Measurements from ENCODE around the gene TMEM163.

The TMEM163 gene

DNA sequence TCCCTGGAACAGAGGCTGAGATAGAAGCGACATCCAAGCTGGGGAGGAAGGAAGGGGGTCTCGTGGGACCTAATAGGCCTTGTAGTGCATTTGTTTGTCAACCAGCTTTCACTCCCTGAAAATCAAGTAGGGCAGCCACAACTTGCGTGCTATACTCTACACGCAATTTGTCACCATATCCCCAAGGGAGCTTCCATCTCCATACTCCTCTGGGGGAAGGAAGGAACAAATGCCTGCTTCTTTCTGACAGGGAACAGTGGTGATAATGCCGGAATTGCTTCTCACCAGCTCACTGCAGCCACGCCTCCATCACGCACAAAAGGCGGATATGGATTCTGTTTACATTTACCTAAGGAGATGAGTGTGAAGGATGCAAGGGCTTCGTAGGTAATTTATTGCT is 213.4 kb downstream of the TMEM163 start:
- no peak overlapping the region for H3K4me3 ChIP-seq (ENCODE audit: low read depth, low read length)
- no peak for DNase-seq (ENCODE audit: low read depth)
- TF ChIP-seq, protein P1, sequence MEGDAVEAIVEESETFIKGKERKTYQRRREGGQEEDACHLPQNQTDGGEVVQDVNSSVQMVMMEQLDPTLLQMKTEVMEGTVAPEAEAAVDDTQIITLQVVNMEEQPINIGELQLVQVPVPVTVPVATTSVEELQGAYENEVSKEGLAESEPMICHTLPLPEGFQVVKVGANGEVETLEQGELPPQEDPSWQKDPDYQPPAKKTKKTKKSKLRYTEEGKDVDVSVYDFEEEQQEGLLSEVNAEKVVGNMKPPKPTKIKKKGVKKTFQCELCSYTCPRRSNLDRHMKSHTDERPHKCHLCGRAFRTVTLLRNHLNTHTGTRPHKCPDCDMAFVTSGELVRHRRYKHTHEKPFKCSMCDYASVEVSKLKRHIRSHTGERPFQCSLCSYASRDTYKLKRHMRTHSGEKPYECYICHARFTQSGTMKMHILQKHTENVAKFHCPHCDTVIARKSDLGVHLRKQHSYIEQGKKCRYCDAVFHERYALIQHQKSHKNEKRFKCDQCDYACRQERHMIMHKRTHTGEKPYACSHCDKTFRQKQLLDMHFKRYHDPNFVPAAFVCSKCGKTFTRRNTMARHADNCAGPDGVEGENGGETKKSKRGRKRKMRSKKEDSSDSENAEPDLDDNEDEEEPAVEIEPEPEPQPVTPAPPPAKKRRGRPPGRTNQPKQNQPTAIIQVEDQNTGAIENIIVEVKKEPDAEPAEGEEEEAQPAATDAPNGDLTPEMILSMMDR (conservative IDR thresholded peaks at IDR 0.05; ENCODE audit: low read depth, low read length), result no peak

DNA sequence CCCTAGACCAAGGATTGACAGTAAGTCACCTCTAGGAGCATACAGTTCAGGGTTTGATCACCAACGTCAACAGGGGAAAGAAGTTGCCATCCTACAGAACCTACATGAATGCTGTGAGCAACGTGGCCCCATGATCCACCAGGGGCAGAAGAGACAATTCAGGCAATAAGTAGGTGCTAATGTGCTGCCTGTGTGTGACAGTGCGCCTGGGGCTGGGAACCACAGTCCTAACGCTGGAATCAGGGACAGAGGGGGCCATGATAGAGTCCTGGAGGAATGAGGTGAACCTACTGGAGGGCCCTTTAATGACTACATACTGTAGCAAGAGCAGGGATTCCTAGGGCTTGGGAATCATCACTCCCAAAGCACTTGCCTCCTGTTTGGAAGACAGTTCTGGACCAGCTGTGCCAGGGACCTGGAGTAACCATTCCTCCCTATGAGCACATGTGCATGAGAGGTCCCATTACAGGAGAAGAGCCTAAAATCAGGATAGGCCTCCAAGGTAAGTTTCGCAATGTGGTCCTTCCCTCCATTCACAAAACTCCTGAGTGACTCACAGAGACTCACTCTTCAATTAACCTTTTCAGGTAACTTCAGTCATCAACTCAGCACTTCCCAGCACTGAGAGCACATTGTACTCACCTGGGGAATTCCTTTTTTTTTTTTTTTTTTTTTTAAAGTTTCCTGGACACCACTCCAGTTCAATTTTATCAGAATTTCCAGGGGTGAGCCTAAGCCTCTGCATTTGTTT is 214.0 kb downstream of the TMEM163 start:
- no peak for DNase-seq (ENCODE audit: low read depth)
- no peak overlapping the region for H3K4me3 ChIP-seq (ENCODE audit: low read depth, low read length)
- TF ChIP-seq, protein P1 (conservative IDR thresholded peaks at IDR 0.05; ENCODE audit: low read depth, low read length), result no peak

DNA sequence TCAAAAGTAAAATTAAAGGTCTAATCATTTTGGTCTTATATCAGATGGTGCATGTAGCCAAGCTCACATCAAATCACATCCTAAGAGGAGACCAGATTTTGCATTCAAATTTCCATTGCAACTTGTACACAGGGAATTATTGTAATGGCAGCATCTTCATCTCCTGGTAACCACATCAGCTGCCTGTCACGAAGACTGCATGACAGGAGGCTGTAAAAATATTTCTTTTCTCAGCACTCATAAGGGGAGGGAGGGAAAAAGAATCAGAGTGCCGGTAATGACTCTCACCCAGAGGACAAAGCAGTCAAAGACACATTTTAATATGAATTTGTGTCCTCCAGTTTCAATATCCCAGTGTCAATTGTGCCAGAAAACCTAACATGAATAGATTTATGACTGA is 216.7 kb downstream of the TMEM163 start:
- no peak for DNase-seq (ENCODE audit: low read depth)
- TF ChIP-seq, protein P1 (conservative IDR thresholded peaks at IDR 0.05; ENCODE audit: low read depth, low read length), result no peak
- no peak overlapping the region for H3K4me3 ChIP-seq (ENCODE audit: low read depth, low read length)

DNA sequence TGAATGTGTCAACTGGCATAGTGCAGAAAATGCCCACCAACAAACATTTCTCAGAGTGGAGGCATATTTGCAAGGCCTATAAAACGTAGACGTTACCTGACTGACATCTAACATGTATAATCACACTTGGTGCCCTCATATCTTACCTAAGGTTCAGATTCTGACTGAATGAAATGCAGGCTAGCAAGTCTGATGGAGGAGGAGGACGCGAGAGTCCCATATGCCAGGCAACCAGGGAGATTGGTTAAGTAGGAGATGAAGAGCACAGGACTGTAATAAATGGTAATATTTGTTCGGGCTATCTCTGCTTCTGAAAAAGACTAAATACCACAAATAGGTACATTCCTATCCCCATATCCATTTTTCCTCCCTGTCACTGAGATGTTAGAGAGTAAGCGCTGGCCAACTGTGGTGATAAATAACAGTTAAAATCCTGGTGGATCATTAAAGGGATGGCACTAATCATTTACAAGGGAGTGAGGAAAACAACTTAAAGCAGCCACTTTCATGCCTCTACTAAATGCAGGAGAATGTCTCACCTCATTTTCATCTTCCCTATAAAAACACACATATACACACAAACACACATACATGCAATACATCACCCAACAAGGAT is 217.2 kb downstream of the TMEM163 start:
- DNase-seq (ENCODE audit: low read depth), result no peak
- no peak overlapping the region for H3K4me3 ChIP-seq (ENCODE audit: low read depth, low read length)
- TF ChIP-seq, protein P1 (conservative IDR thresholded peaks at IDR 0.05; ENCODE audit: low read depth, low read length), result no peak

DNA sequence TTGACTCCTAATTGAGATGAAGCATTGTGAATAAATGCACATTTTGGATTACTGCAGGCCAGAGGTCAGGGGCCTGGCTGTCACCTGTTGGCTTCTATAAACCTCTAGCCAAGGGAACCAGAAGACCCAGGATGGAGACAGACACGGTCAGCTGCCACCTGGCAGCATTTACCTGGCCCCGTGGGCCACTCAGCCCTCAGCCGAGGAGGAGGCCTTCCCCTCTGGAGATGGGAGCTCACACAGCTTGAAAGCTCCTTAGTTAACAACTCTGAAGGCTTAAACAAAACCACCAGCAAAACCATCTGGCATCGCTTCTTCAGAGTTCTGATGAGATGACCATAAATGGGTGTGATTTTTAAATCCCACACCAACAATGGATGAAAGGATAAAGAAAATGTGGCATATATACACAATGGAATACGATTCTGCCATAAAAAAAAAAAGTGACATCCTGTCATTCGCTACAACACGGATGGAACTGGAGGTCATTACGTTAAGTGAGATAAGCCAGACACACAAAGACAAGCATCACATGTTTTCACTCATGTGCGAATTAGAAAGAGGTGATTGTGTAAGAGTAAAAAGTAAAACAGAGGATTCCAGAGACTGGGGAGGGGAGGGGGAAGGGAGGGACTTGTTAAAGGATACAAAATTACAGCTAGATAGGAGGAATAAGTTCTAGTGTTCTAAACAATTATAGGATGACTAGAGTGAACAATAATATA is 218.4 kb downstream of the TMEM163 start:
- no peak for DNase-seq (ENCODE audit: low read depth)
- TF ChIP-seq, protein P1 (conservative IDR thresholded peaks at IDR 0.05; ENCODE audit: low read depth, low read length), result no peak
- no peak overlapping the region for H3K4me3 ChIP-seq (ENCODE audit: low read depth, low read length)

DNA sequence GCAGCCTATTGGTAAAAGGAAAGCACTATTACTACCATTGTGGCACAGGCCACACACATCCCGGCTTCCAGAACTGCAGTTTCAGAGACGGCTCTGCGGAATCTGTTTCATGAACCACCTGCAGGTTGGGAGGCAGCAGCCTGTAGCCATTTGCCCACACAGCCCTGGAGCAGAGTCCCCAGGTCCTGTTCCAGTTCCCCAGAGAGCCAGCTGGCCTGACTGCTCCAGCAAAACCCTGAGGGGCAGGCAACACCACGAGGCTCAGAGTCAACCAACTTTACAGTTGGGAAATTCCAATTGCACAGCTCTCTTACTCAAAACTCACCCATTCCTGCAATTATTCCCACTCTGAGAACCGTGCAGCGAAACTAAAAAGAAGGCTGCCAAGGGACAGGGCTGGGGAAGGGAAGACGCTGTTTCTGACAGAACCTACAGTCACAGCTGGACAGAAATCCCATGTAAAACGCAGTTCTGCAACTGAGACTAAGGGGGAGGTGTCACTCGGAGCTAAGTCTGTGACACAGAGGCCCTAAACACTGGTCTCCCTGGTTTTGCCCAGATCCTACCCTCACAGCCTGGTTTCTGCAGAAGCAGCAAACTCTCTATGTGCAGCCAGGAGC is 219.4 kb downstream of the TMEM163 start:
- TF ChIP-seq, protein P1 (conservative IDR thresholded peaks at IDR 0.05; ENCODE audit: low read depth, low read length), result no peak
- DNase-seq (ENCODE audit: low read depth), result no peak
- no peak overlapping the region for H3K4me3 ChIP-seq (ENCODE audit: low read depth, low read length)
